Neural crest cell (in vitro differentiated cells): ENCODE results near the gene AGAP6. TPM values are rescaled to one million over a fixed set of nuclear protein-coding genes. Genes with fewer than 3 reads are reported as not detected.
"Not testable (repeated sequence)": the region's sequence is repeated elsewhere in the genome, so short reads cannot be mapped to it uniquely, and the experiment has no call there.

Experiments
- DNase-seq: peaks from one replicate; pipeline ENCODE4 v3.0.0; 2021; ENCODE audit warnings: low read depth, mixed read lengths, low spot score
- H3K27ac Mint-ChIP-seq: one replicate; pipeline ENCODE4 v1.8.0; 2021; ENCODE audit warnings: mild to moderate bottlenecking, mixed read lengths; ENCODE audit not compliant: unreplicated experiment
- H3K27me3 Mint-ChIP-seq: 2 replicates; pipeline ENCODE4 v1.8.0; 2021; ENCODE audit warnings: low read depth, mild to moderate bottlenecking, mixed read lengths
- H3K36me3 Mint-ChIP-seq: 2 replicates; pipeline ENCODE4 v1.8.0; 2021; ENCODE audit warnings: low read depth, mild to moderate bottlenecking, mixed read lengths
- H3K4me1 Mint-ChIP-seq: 2 replicates; pipeline ENCODE4 v1.8.0; 2021; ENCODE audit warnings: mixed read lengths
- H3K4me3 Mint-ChIP-seq: one replicate; pipeline ENCODE4 v1.8.0; 2021; ENCODE audit warnings: mild to moderate bottlenecking, mixed read lengths
- H3K9me3 Mint-ChIP-seq: 2 replicates; pipeline ENCODE4 v1.8.0; 2021; ENCODE audit warnings: mixed read lengths
- total RNA-seq: library from RNA; stranded (reverse); gene quantifications from 2 replicates; pipeline ENCODE4 v1.2.1, GENCODE V29; 2021
- TF ChIP-seq, protein P1 (sequence below): fragments of 200-600 bp; sonication (generic); conservative IDR thresholded peaks from 2 replicates; pipeline ENCODE4 v1.5.0; 2021; ENCODE audit warnings: antibody characterized with exemption, mild to moderate bottlenecking

AGAP6 gene
- total RNA-seq, 1 donor from 2014 or later: 18.1 TPM

DNA sequence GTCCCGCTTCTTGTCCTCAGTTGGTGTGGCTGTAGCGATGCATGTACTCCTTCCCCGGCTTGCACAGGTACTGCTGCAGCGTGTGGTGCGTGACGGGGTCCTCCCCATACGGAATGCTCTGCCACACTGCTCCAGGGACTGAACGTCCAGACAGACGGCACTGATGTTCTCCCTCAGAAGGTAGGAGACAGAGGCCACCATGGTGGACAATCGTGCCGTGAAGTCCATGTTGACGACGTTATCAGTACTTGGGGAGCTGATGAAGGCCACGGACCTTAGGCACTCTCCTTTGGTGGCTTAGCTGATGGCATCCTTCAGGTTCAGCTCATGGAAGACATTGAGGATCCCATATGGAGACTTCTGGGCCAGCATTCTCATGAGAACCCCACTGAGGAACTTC, 37.4 kb downstream of the AGAP6 start:
- no peaks in the 10 kb centered on the region for H3K4me1 Mint-ChIP-seq
- no peaks in the 10 kb centered on the region for H3K27me3 Mint-ChIP-seq
- peaks cover 4% of the 10 kb centered on the region for H3K9me3 Mint-ChIP-seq
- H3K4me3 Mint-ChIP-seq: no peak overlapping the region
- TF ChIP-seq, protein P1, sequence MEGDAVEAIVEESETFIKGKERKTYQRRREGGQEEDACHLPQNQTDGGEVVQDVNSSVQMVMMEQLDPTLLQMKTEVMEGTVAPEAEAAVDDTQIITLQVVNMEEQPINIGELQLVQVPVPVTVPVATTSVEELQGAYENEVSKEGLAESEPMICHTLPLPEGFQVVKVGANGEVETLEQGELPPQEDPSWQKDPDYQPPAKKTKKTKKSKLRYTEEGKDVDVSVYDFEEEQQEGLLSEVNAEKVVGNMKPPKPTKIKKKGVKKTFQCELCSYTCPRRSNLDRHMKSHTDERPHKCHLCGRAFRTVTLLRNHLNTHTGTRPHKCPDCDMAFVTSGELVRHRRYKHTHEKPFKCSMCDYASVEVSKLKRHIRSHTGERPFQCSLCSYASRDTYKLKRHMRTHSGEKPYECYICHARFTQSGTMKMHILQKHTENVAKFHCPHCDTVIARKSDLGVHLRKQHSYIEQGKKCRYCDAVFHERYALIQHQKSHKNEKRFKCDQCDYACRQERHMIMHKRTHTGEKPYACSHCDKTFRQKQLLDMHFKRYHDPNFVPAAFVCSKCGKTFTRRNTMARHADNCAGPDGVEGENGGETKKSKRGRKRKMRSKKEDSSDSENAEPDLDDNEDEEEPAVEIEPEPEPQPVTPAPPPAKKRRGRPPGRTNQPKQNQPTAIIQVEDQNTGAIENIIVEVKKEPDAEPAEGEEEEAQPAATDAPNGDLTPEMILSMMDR: no peak
- H3K27ac Mint-ChIP-seq: no peak overlapping the region
- DNase-seq: no peak
- no peaks in the 10 kb centered on the region for H3K36me3 Mint-ChIP-seq

DNA sequence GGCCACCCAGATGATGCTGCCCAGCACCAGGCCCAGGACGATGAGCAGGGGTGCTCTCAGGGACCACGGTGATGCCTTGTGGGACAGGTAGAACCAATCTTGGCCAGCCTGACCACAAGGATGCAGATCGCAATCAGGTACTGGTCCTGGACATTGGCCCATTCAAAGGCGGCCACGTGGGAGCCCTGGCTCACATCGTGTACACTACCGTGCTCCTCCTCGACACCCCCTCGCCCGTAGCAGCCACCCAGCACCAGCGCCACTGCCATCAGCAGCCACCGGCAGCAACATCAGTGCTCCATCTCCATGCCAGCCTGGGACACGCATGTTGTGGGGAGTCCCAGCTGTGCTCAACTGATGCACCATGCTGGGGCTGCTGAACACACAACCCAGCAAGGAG, 39.0 kb downstream of the AGAP6 start:
- H3K4me3 Mint-ChIP-seq: no peak overlapping the region
- TF ChIP-seq, protein P1: no peak
- no peak overlapping the region for H3K27ac Mint-ChIP-seq
- no peaks in the 10 kb centered on the region for H3K4me1 Mint-ChIP-seq
- no peaks in the 10 kb centered on the region for H3K27me3 Mint-ChIP-seq
- no peaks in the 10 kb centered on the region for H3K36me3 Mint-ChIP-seq
- DNase-seq: no peak
- H3K9me3 Mint-ChIP-seq: peaks cover 4% of the 10 kb centered on the region

DNA sequence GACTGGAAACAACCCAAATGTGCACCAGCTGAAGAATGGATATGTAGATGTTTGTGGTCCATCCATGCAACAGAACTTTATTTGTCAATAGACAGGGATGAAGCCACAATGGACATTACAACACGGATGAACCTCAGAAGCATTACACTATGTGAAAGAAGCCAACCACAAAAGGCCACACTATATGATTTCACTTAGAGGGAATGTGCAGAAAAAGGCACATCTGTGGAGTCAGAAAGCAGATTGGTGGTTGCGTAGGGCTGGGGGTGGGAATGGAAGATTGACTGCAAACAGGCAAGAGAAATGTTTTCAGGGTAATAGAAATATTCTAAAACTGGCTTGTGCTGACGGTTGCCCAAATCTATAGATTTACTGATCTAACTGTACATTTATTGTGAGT, 45.3 kb downstream of the AGAP6 start:
- H3K4me1 Mint-ChIP-seq: no peaks in the 10 kb centered on the region
- H3K36me3 Mint-ChIP-seq: no peaks in the 10 kb centered on the region
- peaks cover 20% of the 10 kb centered on the region for H3K27me3 Mint-ChIP-seq
- TF ChIP-seq, protein P1: no peak
- no peaks in the 10 kb centered on the region for H3K9me3 Mint-ChIP-seq
- no peak for DNase-seq
- no peak overlapping the region for H3K27ac Mint-ChIP-seq
- H3K4me3 Mint-ChIP-seq: no peak overlapping the region

DNA sequence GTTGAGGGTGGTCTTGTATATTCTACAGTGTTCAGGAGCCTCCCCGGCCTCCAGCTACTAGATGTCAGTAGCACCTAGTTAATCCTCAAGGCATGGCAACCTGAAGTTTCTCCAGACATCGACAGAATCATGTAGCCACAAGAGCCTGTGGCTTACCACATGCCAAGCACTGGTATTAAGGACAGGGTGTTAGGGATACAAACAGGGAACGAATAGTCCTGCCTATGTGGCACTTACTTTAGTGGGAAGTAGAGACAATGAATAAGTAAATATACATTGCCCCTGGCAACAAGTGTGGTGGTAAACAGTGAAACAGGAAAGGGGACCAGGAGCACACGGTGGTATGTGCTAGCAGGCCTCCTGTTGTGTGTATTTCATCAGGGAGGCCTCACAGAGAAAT, 47.1 kb downstream of the AGAP6 start:
- H3K36me3 Mint-ChIP-seq, DNase-seq, H3K4me1 Mint-ChIP-seq, H3K4me3 Mint-ChIP-seq, H3K27ac Mint-ChIP-seq, H3K9me3 Mint-ChIP-seq: not testable (repeated sequence)
- H3K27me3 Mint-ChIP-seq: peaks cover 27% of the 10 kb centered on the region

DNA sequence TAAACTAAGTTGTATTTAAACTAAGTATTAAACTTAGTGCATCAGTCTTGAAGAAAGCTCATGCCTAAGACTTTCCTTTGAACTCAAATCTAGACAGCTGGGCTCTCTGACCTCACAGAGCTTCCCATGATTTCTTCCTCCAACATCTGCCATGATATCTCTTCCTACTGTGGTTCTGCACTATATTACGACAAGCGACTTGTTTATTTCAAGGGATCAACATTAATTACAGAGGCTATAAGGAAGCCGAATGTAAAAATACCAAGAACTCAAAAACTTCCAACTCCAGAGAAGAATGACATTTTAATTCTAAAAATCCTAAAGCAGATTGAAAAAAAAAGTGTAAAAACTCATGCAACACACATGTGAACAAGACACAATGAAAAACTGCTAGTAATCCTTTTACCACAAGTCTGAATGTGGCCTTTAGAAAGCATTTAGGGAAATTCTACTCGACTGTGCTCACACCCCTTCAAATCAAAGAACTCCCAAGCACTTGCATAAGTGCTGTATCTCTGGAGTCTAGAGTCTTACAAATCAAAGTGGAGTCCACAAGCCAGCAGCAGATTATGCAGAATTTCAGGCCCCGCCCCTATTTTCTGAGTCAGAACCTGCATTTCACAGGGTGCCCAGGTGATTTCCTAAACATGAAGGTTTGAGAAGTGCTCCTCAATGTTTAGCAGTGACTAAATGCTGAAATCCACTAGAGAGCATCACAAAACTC, 56.9 kb downstream of the AGAP6 start:
- Mint-ChIP-seq H3K4me1 (no peaks in the 10 kb centered on the region), H3K36me3 (no peaks in the 10 kb centered on the region), H3K27ac (no peak overlapping the region), H3K9me3 (no peaks in the 10 kb centered on the region), H3K27me3 (peaks cover 2% of the 10 kb centered on the region), H3K4me3 (no peak overlapping the region)
- no peak for DNase-seq
- TF ChIP-seq, protein P1: no peak

DNA sequence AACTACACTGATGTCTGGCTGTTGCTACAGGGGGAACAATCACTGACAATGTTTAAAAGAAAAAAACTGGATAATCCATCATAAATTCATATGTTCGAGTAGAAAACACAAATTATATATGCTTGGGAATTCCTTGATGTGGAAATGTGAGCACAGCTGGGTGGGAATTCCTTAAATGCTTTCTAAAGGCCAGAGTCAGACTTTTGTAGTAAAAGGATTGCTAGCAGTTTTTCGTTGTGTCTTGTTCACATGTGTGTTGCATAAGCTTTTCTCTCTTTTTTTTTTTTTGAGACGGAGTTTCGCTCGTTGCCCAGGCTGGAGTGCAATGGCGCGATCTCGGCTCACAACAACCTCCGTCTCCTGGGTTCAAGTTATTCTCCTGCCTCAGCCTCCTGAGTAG, 58.3 kb downstream of the AGAP6 start:
- not testable (repeated sequence) for H3K27ac Mint-ChIP-seq

DNA sequence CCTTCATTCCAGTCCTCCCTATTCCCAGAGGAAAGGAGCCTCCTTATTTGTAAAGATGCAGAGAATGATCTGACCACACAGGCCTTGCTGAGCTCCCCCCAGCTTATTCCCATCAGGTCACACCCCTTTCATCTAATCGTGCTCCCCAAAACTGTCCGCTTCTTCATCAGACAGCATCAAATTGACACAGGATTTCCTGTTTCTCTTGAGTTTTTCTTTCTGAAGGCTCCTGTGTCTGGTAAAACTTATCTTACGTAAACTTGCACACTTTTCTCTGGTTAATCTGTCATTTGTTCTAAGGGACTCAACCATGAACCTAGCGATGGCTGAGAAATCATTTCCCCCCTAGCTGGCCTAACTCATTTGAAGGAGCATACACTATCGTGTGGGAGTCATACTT, 59.4 kb downstream of the AGAP6 start:
- H3K9me3 Mint-ChIP-seq, DNase-seq, H3K27ac Mint-ChIP-seq, H3K4me1 Mint-ChIP-seq, H3K4me3 Mint-ChIP-seq, H3K36me3 Mint-ChIP-seq, H3K27me3 Mint-ChIP-seq: not testable (repeated sequence)

More for the DNA sequence above, 58.3 kb downstream of the AGAP6 start:
- not testable (repeated sequence) for DNase-seq, H3K36me3 Mint-ChIP-seq, H3K27me3 Mint-ChIP-seq, H3K4me3 Mint-ChIP-seq, H3K9me3 Mint-ChIP-seq, H3K4me1 Mint-ChIP-seq

DNA sequence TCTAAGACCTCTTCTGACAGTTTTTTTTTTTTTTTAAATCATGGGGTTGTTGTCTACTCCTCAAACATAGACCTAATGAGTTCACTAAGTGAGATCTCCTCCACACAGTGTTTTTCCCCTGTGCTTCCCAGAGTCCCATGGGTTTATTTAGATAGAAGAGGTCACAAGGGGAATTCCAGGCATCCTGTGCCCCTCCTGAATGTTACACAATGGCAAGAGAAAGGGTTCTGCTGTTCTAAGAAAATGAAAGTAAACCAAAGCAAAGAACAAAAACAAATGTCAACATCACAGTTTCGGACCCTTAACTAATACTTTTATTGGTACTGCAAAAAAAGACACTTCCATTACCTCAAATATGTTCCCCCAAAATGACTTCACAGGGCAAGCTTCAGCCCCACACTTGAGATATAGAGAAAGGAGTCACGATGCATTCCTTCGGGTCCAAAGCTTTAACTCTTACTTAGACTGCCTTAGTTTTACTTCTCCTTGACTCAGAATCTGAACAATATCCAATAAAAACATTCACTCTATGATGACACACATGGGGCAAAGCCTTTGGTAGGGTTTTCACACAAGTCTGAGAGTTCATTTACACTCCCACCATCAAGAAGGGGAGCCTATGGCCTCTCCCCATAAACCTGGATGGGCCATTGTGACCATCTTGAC, 63.9 kb downstream of the AGAP6 start:
- DNase-seq, H3K27ac Mint-ChIP-seq: not testable (repeated sequence)
- H3K27me3 Mint-ChIP-seq: peaks cover 18% of the 10 kb centered on the region

DNA sequence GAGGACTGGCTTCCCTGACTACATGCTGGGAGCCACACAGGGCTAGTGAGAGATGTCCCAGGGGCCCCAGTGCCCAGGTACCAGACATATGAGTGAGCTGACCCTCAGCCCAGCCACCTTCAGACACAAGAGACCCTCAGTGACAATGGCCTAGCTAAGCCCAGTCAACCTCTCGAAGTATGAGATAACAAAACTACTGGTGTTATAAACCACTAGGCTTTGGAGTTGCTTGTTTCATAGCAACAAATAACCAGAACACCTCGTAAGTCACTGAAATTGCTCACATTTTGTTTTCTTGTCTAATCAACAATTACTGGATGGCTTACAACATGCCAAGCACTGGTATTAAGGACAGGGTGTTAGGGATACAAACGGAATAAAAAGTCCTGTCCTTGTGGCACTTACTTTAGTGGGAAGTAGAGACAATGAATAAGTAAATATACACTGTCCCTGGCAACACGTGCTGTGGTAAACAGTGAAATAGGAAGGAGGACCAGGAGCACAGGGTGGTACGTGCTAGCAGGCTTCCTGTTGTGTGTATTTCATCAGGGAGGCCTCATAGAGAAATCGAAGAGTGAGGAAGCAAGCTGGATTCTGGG, 64.7 kb downstream of the AGAP6 start:
- H3K9me3 Mint-ChIP-seq, H3K36me3 Mint-ChIP-seq, H3K4me3 Mint-ChIP-seq, H3K4me1 Mint-ChIP-seq, H3K27ac Mint-ChIP-seq, DNase-seq: not testable (repeated sequence)
- peaks cover 22% of the 10 kb centered on the region for H3K27me3 Mint-ChIP-seq

More for the DNA sequence above, 63.9 kb downstream of the AGAP6 start:
- not testable (repeated sequence) for H3K9me3 Mint-ChIP-seq, H3K36me3 Mint-ChIP-seq, H3K4me1 Mint-ChIP-seq, H3K4me3 Mint-ChIP-seq
